Stimulated activated CD8-positive, alpha-beta memory T cell treated with anti-CD3 and anti-CD28 coated beads, Interleukin-12 subunit alpha, Interleukin-12 subunit beta, amount 100 ng/mL, for 4 hours (primary cell): ENCODE results near the gene AHDC1.
"Not testable (repeated sequence)": the region's sequence is repeated elsewhere in the genome, so short reads cannot be mapped to it uniquely, and the experiment has no call there.

Experiments used
- DNase-seq: peaks from one replicate; pipeline ENCODE4 v3.0.0-alpha.2; 2020; ENCODE audit warnings: low read depth

AHDC1 gene

GRCh38 chr1:27562021-27562420 is 41.9 kb downstream of the AHDC1 start:
- no peak for DNase-seq

- DNase-seq = no peak
Observed at GRCh38 chr1:27561124-27561899, 42.6 kb downstream of the AHDC1 start.

GRCh38 chr1:27560268-27561123 is 43.4 kb downstream of the AHDC1 start:
- no peak for DNase-seq

- DNase-seq = no peak
Observed at GRCh38 chr1:27559466-27560030, 44.4 kb downstream of the AHDC1 start.

- no peak for DNase-seq
Observed at GRCh38 chr1:27557596-27558340, 46.2 kb downstream of the AHDC1 start.

GRCh38 chr1:27556781-27557595 is 47.0 kb downstream of the AHDC1 start:
- peak; percentile 55 for DNase-seq

GRCh38 chr1:27556435-27556780 is 47.5 kb downstream of the AHDC1 start:
- no peak for DNase-seq

- no peak for DNase-seq
Observed at GRCh38 chr1:27555700-27556424, 48.1 kb downstream of the AHDC1 start.

- DNase-seq = no peak
Observed at GRCh38 chr1:27554759-27555699, 48.9 kb downstream of the AHDC1 start.

- no peak for DNase-seq
Observed at GRCh38 chr1:27554293-27554692, 49.7 kb downstream of the AHDC1 start.

- not testable (repeated sequence) for DNase-seq
Observed at GRCh38 chr1:27553823-27554222, 50.1 kb downstream of the AHDC1 start.

- DNase-seq = no peak
Observed at GRCh38 chr1:27552911-27553420, 51.0 kb downstream of the AHDC1 start.

GRCh38 chr1:27551953-27552312 is 52.0 kb downstream of the AHDC1 start:
- DNase-seq = no peak

GRCh38 chr1:27551170-27551952 is 52.6 kb downstream of the AHDC1 start:
- no peak for DNase-seq

- no peak for DNase-seq
Observed at GRCh38 chr1:27550510-27551169, 53.3 kb downstream of the AHDC1 start.

GRCh38 chr1:27549807-27550408 is 54.0 kb downstream of the AHDC1 start:
- DNase-seq = no peak

GRCh38 chr1:27548858-27549719 is 54.9 kb downstream of the AHDC1 start:
- no peak for DNase-seq
